ENCODE results near the gene PIP5K1C.
"Not testable (repeated sequence)": the region's sequence is repeated elsewhere in the genome, so short reads cannot be mapped to it uniquely, and the experiment has no call there.

The PIP5K1C gene

GRCh38 chr19:3590991-3591659 is 109.1 kb downstream of the PIP5K1C start:
- no peak for DNase-seq (ENCODE audit: low read depth, low spot score)

- no peak for DNase-seq (ENCODE audit: low read depth, low spot score)
Observed at GRCh38 chr19:3589949-3590348, 110.3 kb downstream of the PIP5K1C start.

GRCh38 chr19:3589439-3589838 is 110.8 kb downstream of the PIP5K1C start:
- DNase-seq (ENCODE audit: low read depth, low spot score): no peak

- DNase-seq (ENCODE audit: low read depth, low spot score): no peak
Observed at GRCh38 chr19:3586707-3587346, 113.4 kb downstream of the PIP5K1C start.

GRCh38 chr19:3586127-3586626 is 114.1 kb downstream of the PIP5K1C start:
- DNase-seq (ENCODE audit: low read depth, low spot score): no peak

GRCh38 chr19:3585301-3586126 is 114.8 kb downstream of the PIP5K1C start, which contains the start of gene GIPC3:
Gene GIPC3, plus strand, starts transcription at chr19:3585478. Its CDS starts 120 bp downstream, at chr19:3585598.
- no peak for DNase-seq (ENCODE audit: low read depth, low spot score)

- DNase-seq (ENCODE audit: low read depth, low spot score): not testable (repeated sequence)
Observed at GRCh38 chr19:3584036-3584802, 116.0 kb downstream of the PIP5K1C start.

- not testable (repeated sequence) for DNase-seq (ENCODE audit: low read depth, low spot score)
Observed at GRCh38 chr19:3581792-3582191, 118.5 kb downstream of the PIP5K1C start.

All from brain pericyte (primary cell).